ENCODE data around the gene KRTAP4-8.
"Not testable (repeated sequence)": the region's sequence is repeated elsewhere in the genome, so short reads cannot be mapped to it uniquely, and the experiment has no call there.

KRTAP4-8 gene

GRCh38 chr17:41108728-41109386, 10.9 kb upstream of the KRTAP4-8 start:
- not testable (repeated sequence) for DNase-seq (ENCODE audit: low read depth, low spot score)

- no peak for DNase-seq (ENCODE audit: low read depth, low spot score)
Observed at GRCh38 chr17:41107941-41108450, 10.1 kb upstream of the KRTAP4-8 start.

DNA sequence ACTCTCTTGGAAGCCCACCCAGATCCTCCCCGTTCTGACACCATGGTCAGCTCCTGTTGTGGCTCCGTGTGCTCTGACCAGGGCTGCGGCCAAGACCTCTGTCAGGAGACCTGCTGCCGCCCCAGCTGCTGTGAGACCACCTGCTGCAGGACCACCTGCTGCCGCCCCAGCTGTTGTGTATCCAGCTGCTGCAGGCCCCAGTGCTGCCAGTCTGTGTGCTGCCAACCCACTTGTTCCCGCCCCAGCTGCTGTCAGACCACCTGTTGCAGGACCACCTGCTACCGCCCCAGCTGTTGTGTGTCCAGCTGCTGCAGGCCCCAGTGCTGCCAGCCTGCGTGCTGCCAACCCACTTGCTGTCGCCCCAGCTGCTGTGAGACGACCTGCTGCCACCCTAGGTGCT, 7.4 kb upstream of the KRTAP4-8 start, which contains the start of gene KRTAP4-9:
KRTAP4-9 (plus strand) TSS at position 43 of the 400 bp plus-strand sequence; CDS start at position 43, 0 bp downstream.
- DNase-seq (ENCODE audit: low read depth, low spot score): not testable (repeated sequence)

GRCh38 chr17:41104386-41105038, 6.6 kb upstream of the KRTAP4-8 start:
- not testable (repeated sequence) for DNase-seq (ENCODE audit: low read depth, low spot score)

- no peak for DNase-seq (ENCODE audit: low read depth, low spot score)
Observed at GRCh38 chr17:41103896-41104295, 6.0 kb upstream of the KRTAP4-8 start.

DNA sequence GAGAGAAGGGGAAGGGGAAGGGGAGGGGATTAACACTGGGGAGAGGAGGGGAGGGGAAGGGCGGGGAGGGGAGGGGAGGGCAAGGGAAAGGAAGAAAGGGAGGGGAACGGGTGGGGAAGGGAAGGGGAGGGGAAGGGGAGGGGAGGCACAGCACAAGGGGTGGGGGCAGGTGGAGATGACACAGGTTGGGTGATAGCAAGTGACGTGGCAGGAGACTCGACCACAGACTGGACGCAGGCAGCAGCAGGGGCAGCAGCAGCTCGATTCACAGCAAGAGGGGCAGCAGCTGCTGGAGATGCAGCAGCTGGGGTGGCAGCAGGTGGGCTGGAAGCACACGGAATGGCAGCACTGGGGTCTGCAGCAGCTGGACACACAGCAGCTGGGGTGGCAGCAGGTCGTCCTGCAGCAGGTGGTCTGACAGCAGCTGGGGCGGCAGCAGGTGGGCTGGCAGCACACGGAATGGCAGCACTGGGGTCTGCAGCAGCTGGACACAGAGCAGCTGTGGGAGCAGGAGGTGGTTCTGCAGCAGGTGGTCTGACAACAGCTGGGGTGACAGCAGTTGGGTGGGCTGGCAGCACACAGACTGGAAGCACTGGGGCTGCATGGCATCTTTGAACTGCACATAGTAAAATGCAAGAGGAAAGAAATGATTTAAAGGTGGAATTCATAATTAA, 3.8 kb upstream of the KRTAP4-8 start, which contains the start of gene KRTAP4-16:
KRTAP4-16 (minus strand) TSS at position 624 of the 674 bp plus-strand sequence; CDS start at position 624, 0 bp downstream.
- no peak for DNase-seq (ENCODE audit: low read depth, low spot score)

DNA sequence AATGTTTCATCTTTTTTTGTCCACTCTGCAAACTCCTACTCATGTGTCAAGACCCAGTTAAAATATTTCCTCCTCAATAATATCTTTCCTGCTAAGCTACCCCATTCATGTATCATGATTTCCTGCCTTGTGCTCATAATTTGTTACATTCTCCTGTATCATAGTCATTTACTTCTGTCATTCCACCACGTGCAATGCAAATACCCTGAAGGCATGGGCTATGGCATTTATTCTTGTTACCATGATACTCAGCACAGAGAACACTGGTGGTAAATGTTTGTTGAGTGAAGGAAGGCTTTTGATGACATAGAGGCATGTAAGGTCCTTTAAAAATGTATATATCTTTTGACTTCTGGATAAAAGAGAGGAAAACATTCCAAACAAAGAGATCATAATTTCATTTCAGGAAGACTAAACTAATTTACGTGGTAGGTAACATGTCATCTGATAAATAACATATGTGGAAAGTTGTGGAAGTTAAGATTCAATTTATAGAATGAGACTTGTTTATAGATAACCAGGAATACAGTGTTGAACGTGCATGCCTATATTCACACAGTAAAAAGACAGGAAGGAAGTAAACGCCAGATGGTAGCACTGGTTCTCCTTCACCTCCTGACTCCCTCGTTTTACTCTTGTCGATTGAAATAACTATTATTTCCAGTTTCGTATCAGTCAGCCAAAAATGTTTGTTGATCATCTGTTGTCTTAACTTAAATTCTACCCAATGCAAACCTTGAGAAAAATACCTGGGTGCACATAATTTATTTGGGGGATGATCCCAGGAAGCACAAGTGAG, 1.9 kb upstream of the KRTAP4-8 start:
- not testable (repeated sequence) for DNase-seq (ENCODE audit: low read depth, low spot score)

GRCh38 chr17:41098481-41098880, 539 bp upstream of the KRTAP4-8 start:
- no peak for DNase-seq (ENCODE audit: low read depth, low spot score)

DNA sequence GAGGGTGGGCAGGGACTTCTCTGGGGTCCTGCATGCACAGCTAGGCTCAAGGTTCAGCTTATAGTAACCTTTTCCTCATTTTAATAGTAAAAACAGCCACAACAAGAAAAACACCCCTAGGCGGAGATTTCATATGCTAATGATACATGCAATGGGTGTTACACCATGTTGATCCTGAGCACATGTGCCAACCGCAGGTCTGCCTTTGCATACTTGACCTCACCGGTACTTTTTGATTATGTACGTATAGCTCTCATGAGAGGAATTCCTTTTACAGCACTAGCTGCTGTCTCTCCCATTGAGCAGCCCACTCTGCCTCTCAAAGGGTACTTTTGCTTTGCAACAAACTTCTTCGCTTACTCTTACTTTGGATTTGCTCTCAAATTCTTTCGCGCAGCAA, 1.9 kb downstream of the KRTAP4-8 start:
- DNase-seq (ENCODE audit: low read depth, low spot score): no peak

DNA sequence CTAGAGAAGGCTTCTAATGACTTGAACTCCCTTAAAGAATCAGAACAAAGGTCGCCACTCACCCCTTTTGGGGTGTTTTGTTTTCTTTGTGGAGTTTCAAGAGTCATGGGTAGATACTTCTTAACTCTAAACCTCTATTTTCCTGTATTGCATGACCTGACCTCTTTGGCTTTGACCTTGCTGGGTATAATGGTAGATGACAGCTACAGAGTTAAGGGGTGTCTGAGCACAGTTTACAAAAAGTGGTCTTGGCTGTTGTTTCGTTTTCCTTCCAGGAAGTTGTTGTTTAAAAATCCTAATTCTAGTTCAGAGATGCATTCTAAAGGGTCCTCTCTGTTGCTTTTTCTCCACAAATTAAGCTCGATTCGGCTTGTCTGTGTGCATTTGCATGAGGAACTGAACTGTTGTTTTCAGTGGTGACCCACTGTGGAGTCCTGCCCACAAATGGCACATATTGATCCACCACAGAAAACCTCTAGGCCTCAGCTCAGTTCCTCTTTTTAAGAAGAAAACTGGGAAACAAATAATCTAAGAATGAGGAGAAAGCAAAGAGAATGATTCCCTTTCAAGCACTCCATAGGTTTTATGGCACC, 9.1 kb downstream of the KRTAP4-8 start:
- DNase-seq (ENCODE audit: low read depth, low spot score): not testable (repeated sequence)

GRCh38 chr17:41084100-41084856, 13.7 kb downstream of the KRTAP4-8 start, which contains the start of gene KRTAP4-7:
TSS of gene KRTAP4-7 (plus strand) at chr17:41084150. CDS start at chr17:41084207, 57 bp downstream.
- DNase-seq (ENCODE audit: low read depth, low spot score): not testable (repeated sequence)

DNA sequence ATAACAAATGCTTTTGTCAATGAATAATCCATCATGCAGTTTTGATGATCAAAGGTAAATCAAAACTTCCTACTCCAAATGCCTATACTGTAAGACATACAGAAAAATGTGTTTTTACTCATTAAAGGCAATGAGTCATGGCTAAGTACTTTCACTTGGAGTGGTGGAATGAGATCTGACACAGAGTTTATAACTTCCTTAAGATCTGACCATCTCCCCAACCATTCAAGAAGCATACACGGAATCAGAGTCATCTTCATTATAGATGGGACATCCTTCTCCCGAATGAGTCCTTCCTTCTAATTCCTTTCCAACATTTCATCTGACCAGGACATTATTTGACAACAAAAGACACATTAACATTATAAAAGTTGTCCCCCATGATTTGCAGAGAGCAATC, 14.5 kb downstream of the KRTAP4-8 start:
- DNase-seq (ENCODE audit: low read depth, low spot score): not testable (repeated sequence)

GRCh38 chr17:41082626-41083025, 15.3 kb downstream of the KRTAP4-8 start:
- no peak for DNase-seq (ENCODE audit: low read depth, low spot score)

- DNase-seq (ENCODE audit: low read depth, low spot score): no peak
Observed at GRCh38 chr17:41076788-41077187, 21.2 kb downstream of the KRTAP4-8 start.

DNA sequence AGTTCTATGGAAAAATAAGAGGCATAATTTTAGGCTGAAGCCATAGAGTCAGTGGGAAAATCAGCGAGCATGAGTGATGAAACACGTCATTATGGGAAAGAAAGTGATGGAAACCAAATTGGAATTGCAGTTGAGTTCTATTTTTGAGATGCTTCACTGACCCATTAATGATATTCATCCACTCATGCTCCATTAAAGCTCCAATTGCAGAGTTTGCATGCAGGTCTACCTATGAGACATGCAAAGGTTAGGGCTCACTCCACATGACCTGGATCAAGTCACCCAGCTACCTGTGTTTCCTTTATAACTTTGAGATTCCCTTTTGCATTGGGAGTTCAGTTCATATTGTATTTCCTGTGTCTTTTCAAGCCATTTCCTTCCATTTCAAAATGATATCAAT, 24.3 kb downstream of the KRTAP4-8 start:
- no peak for DNase-seq (ENCODE audit: low read depth, low spot score)

DNA sequence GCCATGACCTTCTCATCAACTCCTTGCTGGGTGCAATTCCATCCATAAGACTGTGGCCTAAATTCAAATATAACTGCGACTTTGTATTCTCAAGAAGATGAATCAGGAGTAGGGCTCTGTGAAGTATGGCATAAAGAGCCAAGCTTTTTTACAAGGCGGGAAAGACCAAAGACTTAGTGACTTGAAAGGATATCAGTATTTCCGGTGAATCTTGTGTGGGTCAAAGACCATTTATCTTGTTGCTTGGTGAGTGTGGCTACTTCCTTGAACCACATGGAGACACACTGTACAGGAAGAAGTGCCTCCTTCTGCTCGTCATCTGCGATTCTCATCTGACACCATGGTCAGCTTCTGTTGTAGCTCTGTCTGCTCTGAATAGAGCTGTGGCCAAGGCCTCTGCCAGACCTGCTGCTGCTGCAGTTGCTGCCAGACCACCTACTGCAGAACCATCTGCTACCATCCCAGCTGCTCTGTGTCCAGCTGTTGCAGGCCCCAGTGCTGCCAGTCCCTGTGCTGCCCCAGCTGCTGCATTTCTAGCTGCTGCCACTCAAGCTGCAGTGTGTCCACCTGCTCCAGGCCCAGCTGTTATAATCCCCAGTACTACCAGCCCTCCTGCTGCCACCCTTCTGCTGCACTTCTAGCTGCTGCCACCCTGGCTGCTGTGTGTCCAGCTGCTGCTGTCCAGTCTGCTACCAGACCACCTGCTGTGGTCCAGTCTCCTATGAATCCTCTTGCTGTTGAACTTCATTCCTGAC, 26.2 kb downstream of the KRTAP4-8 start:
- DNase-seq (ENCODE audit: low read depth, low spot score): no peak

DNA sequence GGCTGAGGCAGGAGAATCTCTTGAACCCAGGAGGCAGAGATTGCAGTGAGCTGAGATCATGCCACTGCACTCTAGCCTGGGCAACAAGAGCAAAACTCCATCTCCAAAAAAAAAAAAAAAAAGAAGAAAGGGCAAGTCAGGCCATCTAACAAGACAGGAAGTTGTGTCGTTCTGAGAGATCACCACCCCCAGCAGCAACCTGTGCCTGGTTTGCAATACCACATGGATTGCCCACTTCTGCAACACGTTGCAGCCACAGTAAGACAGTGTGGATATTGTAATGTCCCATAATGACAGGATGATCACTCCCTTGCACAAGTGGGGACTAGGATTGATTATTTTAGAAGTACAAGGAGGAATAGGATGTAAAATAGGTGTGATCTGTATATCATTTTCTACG, 28.9 kb downstream of the KRTAP4-8 start:
- DNase-seq (ENCODE audit: low read depth, low spot score): no peak

DNA sequence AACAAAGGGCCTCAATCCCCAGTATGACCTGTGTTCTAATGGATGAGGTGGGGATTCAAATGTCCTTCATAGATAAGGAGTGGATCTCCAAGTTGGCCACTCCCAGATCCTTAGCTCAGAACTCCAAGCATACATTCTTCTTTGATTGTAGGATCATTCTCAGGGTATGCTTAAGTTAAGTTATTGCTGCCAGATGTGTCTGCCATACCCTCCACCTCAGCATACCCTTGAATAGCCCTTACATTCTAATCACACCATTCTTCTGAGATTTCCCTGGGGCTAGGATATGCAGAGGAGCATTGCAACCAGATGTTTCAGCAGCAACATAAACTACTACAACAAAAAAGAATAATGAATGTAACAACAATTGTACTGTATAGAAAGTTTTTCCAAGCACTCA, 30.7 kb downstream of the KRTAP4-8 start:
- DNase-seq (ENCODE audit: low read depth, low spot score): no peak

GRCh38 chr17:41065829-41066624, 31.9 kb downstream of the KRTAP4-8 start, which contains the start of gene KRTAP2-4:
TSS of gene KRTAP2-4 (minus strand) at chr17:41065879. CDS start at chr17:41065845, 34 bp downstream.
- no peak for DNase-seq (ENCODE audit: low read depth, low spot score)
